Peyer's patch (tissue), 4 donors: Measurements from ENCODE around the gene KLF18. TPM values are rescaled to one million over a fixed set of nuclear protein-coding genes. Genes with fewer than 3 reads are reported as not detected.

Experiments
- DNase-seq, 3 donors: peaks; one replicate each; pipeline ENCODE4 v3.0.0-alpha.2; 2017 to 2019
- H3K27ac ChIP-seq, 4 donors: fragments of 200-600 bp; sonication (generic); one replicate each; pipeline ENCODE4 v1.5.1; 2016 to 2019
- H3K27me3 ChIP-seq, 2 donors: fragments of 200-600 bp; sonication (generic); one replicate each; pipeline ENCODE4 v1.5.1; 2019
- H3K36me3 ChIP-seq, 3 donors: fragments of 200-600 bp; sonication (generic); one replicate each; pipeline ENCODE4 v1.5.1; 2016 to 2019
- H3K4me1 ChIP-seq, 4 donors: fragments of 200-600 bp; sonication (generic); one replicate each; pipeline ENCODE4 v1.5.1; 2016 to 2019
- H3K4me3 ChIP-seq, 4 donors: fragments of 200-600 bp; sonication (generic); 1 replicate in 3 of 4; 2 replicates in 1 of 4; pipeline ENCODE4 v1.5.1; 2016 to 2019; ENCODE audit warnings: mild to moderate bottlenecking in 1 of 4
- H3K9me3 ChIP-seq, 4 donors: fragments of 200-600 bp; sonication (generic); one replicate each; pipeline ENCODE4 v1.5.1; 2016 to 2019; ENCODE audit warnings: mild to moderate bottlenecking in 1 of 4
- POLR2A ChIP-seq, 2 donors: fragments of 450-650 bp; IDR thresholded peaks; one replicate each; pipeline ENCODE4 v1.5.1; 2017; ENCODE audit warnings: antibody characterized with exemption in 2 of 2, mild to moderate bottlenecking in 2 of 2, moderate library complexity in 2 of 2
- total RNA-seq, 4 donors: library from RNA; depleted of rRNA; stranded (reverse); fragments of >200 nt; gene quantifications; one replicate each; pipeline ENCODE4 v1.1.0, GENCODE V29; 2016
- TF ChIP-seq, protein P1 (sequence below), 6 experiments: fragments of 450-650 bp in 4 of 6; fragments of 200-600 bp in 2 of 6; sonication (generic) in 1 of 6; IDR thresholded peaks; one replicate each; pipeline ENCODE4 v1.5.1; 2017 to 2019; ENCODE audit warnings: antibody characterized with exemption in 6 of 6, mild to moderate bottlenecking in 3 of 6, moderate library complexity in 1 of 6

The KLF18 gene
- total RNA-seq: not detected

DNA sequence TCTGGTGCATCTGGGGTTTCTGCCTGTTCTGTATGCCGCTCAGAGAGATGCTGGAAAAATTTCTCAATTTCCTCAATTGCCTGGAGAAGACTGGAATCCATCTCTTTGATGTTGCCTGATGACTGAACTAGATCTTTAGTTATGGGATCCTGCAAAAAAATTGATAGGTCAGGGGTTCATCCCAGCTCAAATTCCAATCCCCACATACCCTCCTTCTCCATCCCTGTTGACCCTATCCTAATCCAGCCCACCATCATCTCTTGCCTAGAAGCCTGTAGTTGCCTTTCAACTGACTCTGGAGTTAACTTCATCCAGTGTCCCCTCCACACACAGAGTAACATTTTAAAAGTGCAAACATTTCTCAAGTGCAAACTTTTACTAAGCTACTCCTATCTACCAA is at the start of gene KLF18:
KLF18 (minus strand) TSS at position 101 of the 400 bp plus-strand sequence; CDS start at position 101, 0 bp downstream.
- H3K27me3 ChIP-seq: no peaks in the 10 kb centered on the region
- no peaks in the 10 kb centered on the region for H3K36me3 ChIP-seq
- H3K27ac ChIP-seq: no peak within 1 kb of the TSS
- H3K4me3 ChIP-seq: no peak within 1 kb of the TSS
- DNase-seq: no peak
- peaks cover 0 to 11% (median 0%) of the 10 kb centered on the region in 4 donors for H3K9me3 ChIP-seq
- TF ChIP-seq POLR2A (IDR thresholded peaks at IDR 0.05): no peak
- TF ChIP-seq, protein P1, sequence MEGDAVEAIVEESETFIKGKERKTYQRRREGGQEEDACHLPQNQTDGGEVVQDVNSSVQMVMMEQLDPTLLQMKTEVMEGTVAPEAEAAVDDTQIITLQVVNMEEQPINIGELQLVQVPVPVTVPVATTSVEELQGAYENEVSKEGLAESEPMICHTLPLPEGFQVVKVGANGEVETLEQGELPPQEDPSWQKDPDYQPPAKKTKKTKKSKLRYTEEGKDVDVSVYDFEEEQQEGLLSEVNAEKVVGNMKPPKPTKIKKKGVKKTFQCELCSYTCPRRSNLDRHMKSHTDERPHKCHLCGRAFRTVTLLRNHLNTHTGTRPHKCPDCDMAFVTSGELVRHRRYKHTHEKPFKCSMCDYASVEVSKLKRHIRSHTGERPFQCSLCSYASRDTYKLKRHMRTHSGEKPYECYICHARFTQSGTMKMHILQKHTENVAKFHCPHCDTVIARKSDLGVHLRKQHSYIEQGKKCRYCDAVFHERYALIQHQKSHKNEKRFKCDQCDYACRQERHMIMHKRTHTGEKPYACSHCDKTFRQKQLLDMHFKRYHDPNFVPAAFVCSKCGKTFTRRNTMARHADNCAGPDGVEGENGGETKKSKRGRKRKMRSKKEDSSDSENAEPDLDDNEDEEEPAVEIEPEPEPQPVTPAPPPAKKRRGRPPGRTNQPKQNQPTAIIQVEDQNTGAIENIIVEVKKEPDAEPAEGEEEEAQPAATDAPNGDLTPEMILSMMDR (IDR thresholded peaks at IDR 0.05): no peak
- no peaks in the 10 kb centered on the region for H3K4me1 ChIP-seq

DNA sequence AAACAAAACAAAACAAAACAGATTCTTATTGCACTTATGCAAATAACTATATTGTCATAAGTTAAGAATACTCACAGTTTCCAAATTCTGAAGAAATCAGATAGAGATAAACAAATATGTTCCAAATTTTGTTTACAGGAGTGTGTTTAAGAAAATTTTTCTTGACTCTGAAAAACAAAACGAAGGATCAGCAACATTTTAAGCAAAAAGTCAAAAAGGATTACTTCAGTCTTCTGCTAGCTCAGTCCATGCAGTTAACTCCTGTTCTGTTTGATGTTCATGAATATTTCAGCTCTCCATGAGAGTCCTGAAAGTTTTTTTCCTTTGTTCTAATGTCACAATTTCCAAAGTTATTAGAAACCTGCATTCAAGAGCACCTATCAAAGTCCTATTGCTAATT is 33.2 kb upstream of the KLF18 start:
- TF ChIP-seq POLR2A (IDR thresholded peaks at IDR 0.05): no peak
- TF ChIP-seq, protein P1 (IDR thresholded peaks at IDR 0.05): no peak
- Histone ChIP-seq H3K4me1 (no peaks in the 10 kb centered on the region), H3K9me3 (no peaks in the 10 kb centered on the region), H3K36me3 (no peaks in the 10 kb centered on the region), H3K27me3 (no peaks in the 10 kb centered on the region), H3K4me3 (no peak overlapping the region), H3K27ac (no peak overlapping the region)
- DNase-seq: no peak

DNA sequence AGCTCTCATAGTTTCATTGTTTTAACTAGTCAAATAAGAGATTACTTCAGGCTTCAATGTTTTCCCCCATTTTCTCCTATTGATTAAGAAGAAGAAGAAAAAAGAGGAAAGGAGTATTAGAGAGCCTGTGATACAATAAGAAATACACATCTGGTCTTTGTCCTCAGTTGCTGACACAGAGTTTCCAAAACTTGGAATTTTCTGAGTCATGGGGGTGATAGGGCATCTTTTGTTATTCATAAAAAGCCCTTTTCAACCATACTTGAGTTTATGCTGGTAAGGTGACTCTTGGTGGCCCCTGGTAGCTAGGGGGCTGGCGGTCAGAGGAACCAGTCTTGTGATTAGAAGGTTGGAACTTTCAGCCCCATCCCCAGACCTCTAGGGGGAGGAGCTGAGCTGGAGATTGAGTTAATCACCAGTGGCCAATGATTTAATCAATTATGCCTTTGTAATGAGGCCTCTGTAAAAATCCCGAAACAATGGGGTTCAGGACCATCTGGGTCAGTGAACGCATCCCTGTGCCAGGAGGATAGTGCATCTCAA is 28.9 kb upstream of the KLF18 start:
- no peaks in the 10 kb centered on the region for H3K27me3 ChIP-seq
- TF ChIP-seq, protein P1 (IDR thresholded peaks at IDR 0.05): no peak
- TF ChIP-seq POLR2A (IDR thresholded peaks at IDR 0.05): no peak
- no peak overlapping the region for H3K4me3 ChIP-seq
- H3K4me1 ChIP-seq: no peaks in the 10 kb centered on the region
- H3K27ac ChIP-seq: no peak overlapping the region
- H3K36me3 ChIP-seq: no peaks in the 10 kb centered on the region
- DNase-seq: no peak
- no peaks in the 10 kb centered on the region for H3K9me3 ChIP-seq

DNA sequence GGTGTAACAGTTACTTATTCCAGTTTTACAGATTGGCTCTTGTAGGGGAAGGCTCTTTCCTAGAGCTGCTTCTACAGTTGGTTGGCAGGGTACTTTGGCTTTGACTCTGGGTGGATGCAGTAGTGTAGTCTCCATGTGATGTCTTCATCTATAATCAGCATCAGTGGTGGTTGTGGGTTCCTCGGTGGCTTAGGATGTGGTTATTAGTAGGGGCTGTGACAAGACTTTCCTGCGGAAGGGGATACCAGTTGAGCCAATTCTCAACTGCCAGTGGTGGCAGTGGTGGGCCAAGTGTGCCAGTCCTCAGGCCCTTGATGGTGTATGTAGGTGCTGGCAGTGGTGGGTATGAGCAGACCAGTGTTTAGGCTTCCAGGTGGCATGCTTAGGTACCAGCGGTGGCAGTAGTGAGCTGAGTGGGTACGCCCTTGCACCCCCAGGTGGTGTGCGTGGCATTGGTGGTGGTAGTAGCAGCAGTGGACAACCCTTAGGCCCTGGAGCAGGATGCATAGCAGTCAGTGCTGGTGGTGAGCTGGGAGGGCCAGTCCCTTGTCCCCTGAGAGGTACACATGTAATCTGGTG is 27.2 kb upstream of the KLF18 start:
- H3K4me1 ChIP-seq: no peaks in the 10 kb centered on the region
- no peak for DNase-seq
- H3K9me3 ChIP-seq: no peaks in the 10 kb centered on the region
- no peaks in the 10 kb centered on the region for H3K27me3 ChIP-seq
- no peak for TF ChIP-seq POLR2A (IDR thresholded peaks at IDR 0.05)
- no peaks in the 10 kb centered on the region for H3K36me3 ChIP-seq
- H3K4me3 ChIP-seq: no peak overlapping the region
- H3K27ac ChIP-seq: no peak overlapping the region

DNA sequence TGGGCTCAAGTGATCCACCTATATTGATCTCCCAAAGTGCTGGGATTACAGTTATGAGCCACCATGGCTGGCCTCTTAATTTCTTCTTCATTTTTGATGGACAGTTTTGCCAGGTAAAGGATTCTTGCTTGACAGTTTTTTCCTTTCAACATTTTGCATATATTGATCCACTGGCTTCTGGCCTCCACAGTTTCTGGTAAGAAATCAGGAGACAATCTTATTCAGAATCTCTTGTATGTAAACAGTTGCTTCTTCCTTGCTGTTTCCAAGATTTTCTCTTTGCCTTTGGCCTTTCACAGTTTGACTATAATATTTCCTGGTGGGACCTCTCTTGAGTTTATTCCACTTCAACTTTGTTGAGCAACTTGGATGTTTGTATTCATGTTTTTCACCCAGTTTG is 20.1 kb upstream of the KLF18 start:
- H3K4me1 ChIP-seq: no peaks in the 10 kb centered on the region
- no peaks in the 10 kb centered on the region for H3K36me3 ChIP-seq
- no peak overlapping the region for H3K4me3 ChIP-seq
- H3K27ac ChIP-seq: no peak overlapping the region
- H3K27me3 ChIP-seq: no peaks in the 10 kb centered on the region
- H3K9me3 ChIP-seq: no peaks in the 10 kb centered on the region
- DNase-seq: no peak
- TF ChIP-seq, protein P1 (IDR thresholded peaks at IDR 0.05): no peak
- no peak for TF ChIP-seq POLR2A (IDR thresholded peaks at IDR 0.05)

DNA sequence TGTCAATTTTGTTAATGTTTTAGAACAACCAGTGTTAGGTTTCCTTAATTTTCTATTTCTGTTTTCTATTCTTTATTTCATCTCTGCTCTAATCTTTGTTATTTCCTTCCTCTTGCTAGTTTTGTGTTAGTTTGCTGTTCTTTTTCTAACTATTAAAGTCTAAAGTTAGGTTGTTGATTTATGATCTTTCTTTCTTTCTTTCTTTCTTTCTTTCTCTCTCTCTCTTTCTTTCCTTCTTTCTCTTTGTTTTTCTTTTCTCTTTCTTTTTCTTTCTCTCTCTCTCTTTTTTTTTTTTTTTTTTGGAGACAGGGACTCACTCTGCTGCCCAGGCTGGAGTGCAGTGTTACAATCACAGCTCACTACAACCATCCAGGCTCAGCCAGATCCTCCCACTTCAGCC is 17.4 kb upstream of the KLF18 start:
- no peak for DNase-seq
- Histone ChIP-seq H3K4me3 (no peak overlapping the region), H3K36me3 (no peaks in the 10 kb centered on the region), H3K4me1 (no peaks in the 10 kb centered on the region), H3K27me3 (no peaks in the 10 kb centered on the region), H3K27ac (no peak overlapping the region), H3K9me3 (no peaks in the 10 kb centered on the region)
- no peak for TF ChIP-seq POLR2A (IDR thresholded peaks at IDR 0.05)
- TF ChIP-seq, protein P1 (IDR thresholded peaks at IDR 0.05): no peak
